ENCODE measurements around the gene GABRG3. TPM values are rescaled to one million over a fixed set of nuclear protein-coding genes. Genes with fewer than 3 reads are reported as not detected.
A peak's percentile ranks its signal among the peaks of the same experiment; 100 is the strongest.

The GABRG3 gene
- total and polyA plus RNA-seq, 9 of the 15 experiments (the other 6 are each of a cell fraction or from before 2014, with no cell fraction given) = 4.0 to 15.1 (median 11.2) TPM

DNA sequence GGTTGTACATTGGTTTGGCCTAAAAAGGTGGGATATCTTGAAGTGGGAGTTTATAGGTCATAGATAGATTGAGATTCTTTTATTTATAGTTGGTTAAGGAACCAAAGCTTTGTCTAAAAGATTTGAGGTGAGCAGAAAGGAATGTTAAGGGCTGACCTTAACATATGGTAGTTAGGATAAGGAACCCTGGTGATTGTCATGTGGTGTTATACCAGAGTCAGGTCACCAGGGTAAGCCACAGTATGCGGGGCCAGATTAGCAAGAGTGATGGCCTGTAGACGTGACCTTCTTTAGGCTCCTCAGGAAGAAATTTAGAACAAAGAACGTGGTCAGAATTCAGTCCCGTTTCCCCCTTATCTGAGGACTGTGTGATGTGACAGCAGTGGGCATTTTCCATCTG is 249.2 kb downstream of the GABRG3 start (continued):
- TF ChIP-seq HMBOX1 (IDR thresholded peaks at IDR 0.05) = peak; percentile 27; the same call in 1 of the 2 replicates
- TF ChIP-seq ZNF511 (CRISPR knock-in tag; IDR thresholded peaks at IDR 0.05) = no peak
- TF ChIP-seq, protein P1, sequence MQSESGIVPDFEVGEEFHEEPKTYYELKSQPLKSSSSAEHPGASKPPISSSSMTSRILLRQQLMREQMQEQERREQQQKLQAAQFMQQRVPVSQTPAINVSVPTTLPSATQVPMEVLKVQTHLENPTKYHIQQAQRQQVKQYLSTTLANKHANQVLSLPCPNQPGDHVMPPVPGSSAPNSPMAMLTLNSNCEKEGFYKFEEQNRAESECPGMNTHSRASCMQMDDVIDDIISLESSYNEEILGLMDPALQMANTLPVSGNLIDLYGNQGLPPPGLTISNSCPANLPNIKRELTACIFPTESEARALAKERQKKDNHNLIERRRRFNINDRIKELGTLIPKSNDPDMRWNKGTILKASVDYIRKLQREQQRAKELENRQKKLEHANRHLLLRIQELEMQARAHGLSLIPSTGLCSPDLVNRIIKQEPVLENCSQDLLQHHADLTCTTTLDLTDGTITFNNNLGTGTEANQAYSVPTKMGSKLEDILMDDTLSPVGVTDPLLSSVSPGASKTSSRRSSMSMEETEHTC (IDR thresholded peaks at IDR 0.05) = peak; percentile 41; the same call in 1 of the 2 replicates
- TF ChIP-seq BRF1 (IDR thresholded peaks at IDR 0.05; ENCODE audit: borderline replicate concordance, extremely low read depth, insufficient read length) = no peak
- TF ChIP-seq, protein P2, sequence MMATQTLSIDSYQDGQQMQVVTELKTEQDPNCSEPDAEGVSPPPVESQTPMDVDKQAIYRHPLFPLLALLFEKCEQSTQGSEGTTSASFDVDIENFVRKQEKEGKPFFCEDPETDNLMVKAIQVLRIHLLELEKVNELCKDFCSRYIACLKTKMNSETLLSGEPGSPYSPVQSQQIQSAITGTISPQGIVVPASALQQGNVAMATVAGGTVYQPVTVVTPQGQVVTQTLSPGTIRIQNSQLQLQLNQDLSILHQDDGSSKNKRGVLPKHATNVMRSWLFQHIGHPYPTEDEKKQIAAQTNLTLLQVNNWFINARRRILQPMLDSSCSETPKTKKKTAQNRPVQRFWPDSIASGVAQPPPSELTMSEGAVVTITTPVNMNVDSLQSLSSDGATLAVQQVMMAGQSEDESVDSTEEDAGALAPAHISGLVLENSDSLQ (IDR thresholded peaks at IDR 0.05) = 0 out of 2 replicates have a peak, but pooled peaks have one; percentile 13
- no peak for TF ChIP-seq HDAC3 (IDR thresholded peaks at IDR 0.05; ENCODE audit: borderline replicate concordance, partially characterized antibody)
- TF ChIP-seq LARP7 (IDR thresholded peaks at IDR 0.05) = no peak
- TF ChIP-seq SMAD1 (IDR thresholded peaks at IDR 0.05; ENCODE audit: low read depth, low read length, partially characterized antibody) = no peak
- no peak for TF ChIP-seq EP400 (IDR thresholded peaks at IDR 0.05)
- TF ChIP-seq CAMTA2 (CRISPR knock-in tag; conservative IDR thresholded peaks at IDR 0.05) = no peak
- TF ChIP-seq MEIS2 (IDR thresholded peaks at IDR 0.05; ENCODE audit: partially characterized antibody) = peak; percentile 75
- no peak for TF ChIP-seq ATF7 (IDR thresholded peaks at IDR 0.05)
- peak; percentile 37; the same call in 1 of the 2 replicates for TF ChIP-seq EP300 (IDR thresholded peaks at IDR 0.05; ENCODE audit: low read length)
- TF ChIP-seq HDAC1 (IDR thresholded peaks at IDR 0.05) = peak in 1 of 2 experiments; percentile 94; a peak in 2 of 4 replicates
- no peak for TF ChIP-seq ZNF24 (IDR thresholded peaks at IDR 0.05)
- no peak for TF ChIP-seq ZBTB2 (IDR thresholded peaks at IDR 0.05)
- 0 out of 4 replicates have a peak, but pooled peaks of 1 of the 2 experiments have one; percentile 18 for TF ChIP-seq ZMIZ1 (IDR thresholded peaks at IDR 0.05; ENCODE audit: low read depth in 2 of 2, low read length in 2 of 2)
- peak; percentile 97 to 98 for TF ChIP-seq KDM1A (IDR thresholded peaks at IDR 0.05)
- peak; percentile 40; the same call in 1 of the 2 replicates for TF ChIP-seq SMAD4 (CRISPR knock-in tag; conservative IDR thresholded peaks at IDR 0.05)

Data from K562 (cell line).